ENCODE data around the gene GZMM.
"Not testable (repeated sequence)": the region's sequence is repeated elsewhere in the genome, so short reads cannot be mapped to it uniquely, and the experiment has no call there.

GZMM gene

GRCh38 chr19:583198-583967 is 39.5 kb downstream of the GZMM start:
- DNase-seq = no peak

GRCh38 chr19:583968-584239 is 40.1 kb downstream of the GZMM start:
- no peak for DNase-seq

- DNase-seq = peak; percentile 67
Measured at GRCh38 chr19:584240-585001, 40.6 kb downstream of the GZMM start.

- not testable (repeated sequence) for DNase-seq
Measured at GRCh38 chr19:585146-585545, 41.3 kb downstream of the GZMM start.

GRCh38 chr19:585551-586110 is 41.8 kb downstream of the GZMM start:
- no peak for DNase-seq

GRCh38 chr19:588093-588740 is 44.4 kb downstream of the GZMM start:
- peak; percentile 55 for DNase-seq

- DNase-seq = peak; percentile 48
Measured at GRCh38 chr19:588741-589692, 45.2 kb downstream of the GZMM start.

- no peak for DNase-seq
Measured at GRCh38 chr19:589693-590395, 46.0 kb downstream of the GZMM start, which contains the start of gene HCN2. Gene HCN2, plus strand, starts transcription at chr19:589881. Its CDS starts 65 bp downstream, at chr19:589946.

- no peak for DNase-seq
Measured at GRCh38 chr19:590396-590745, 46.5 kb downstream of the GZMM start.

GRCh38 chr19:590750-591098 is 46.9 kb downstream of the GZMM start:
- DNase-seq = no peak

- peak; percentile 79 for DNase-seq
Measured at GRCh38 chr19:591099-591958, 47.5 kb downstream of the GZMM start.

- no peak for DNase-seq
Measured at GRCh38 chr19:592101-592500, 48.2 kb downstream of the GZMM start.

GRCh38 chr19:593055-593454 is 49.2 kb downstream of the GZMM start:
- DNase-seq = no peak

- DNase-seq = no peak
Measured at GRCh38 chr19:593505-593904, 49.7 kb downstream of the GZMM start.

- DNase-seq = no peak
Measured at GRCh38 chr19:594265-594870, 50.5 kb downstream of the GZMM start.

- DNase-seq = no peak
Measured at GRCh38 chr19:595326-596262, 51.7 kb downstream of the GZMM start.

- no peak for DNase-seq
Measured at GRCh38 chr19:596263-596655, 52.4 kb downstream of the GZMM start.

- no peak for DNase-seq
Measured at GRCh38 chr19:597406-598315, 53.8 kb downstream of the GZMM start.

Measured in right kidney (tissue), 1 donor.